GM19324 (cell line): ENCODE results near the gene NES.

ENCODE experiments used
- ATAC-seq: cut with Tn5 transposase; IDR thresholded peaks from one replicate; pipeline ENCODE4 v1.9.1; 2021; ENCODE audit warnings: mild to moderate bottlenecking, moderate library complexity; ENCODE audit not compliant: unreplicated experiment, low FRiP score

Gene NES

GRCh38 chr1:156676820-156677615 lies at the start of gene NES:
Gene NES (minus strand): TSS chr1:156677407. CDS start chr1:156677264, 143 bp downstream.
- ATAC-seq, result no peak

- no peak for ATAC-seq
Observed at GRCh38 chr1:156726549-156727226, 49.5 kb upstream of the NES start.

GRCh38 chr1:156725683-156726280 lies 48.6 kb upstream of the NES start:
- peak; percentile 26 for ATAC-seq

GRCh38 chr1:156721535-156721934 lies 44.3 kb upstream of the NES start:
- ATAC-seq, result no peak

GRCh38 chr1:156721131-156721530 lies 43.9 kb upstream of the NES start:
- no peak for ATAC-seq

- ATAC-seq, result no peak
Observed at GRCh38 chr1:156717351-156717750, 40.1 kb upstream of the NES start.

- ATAC-seq, result no peak
Observed at GRCh38 chr1:156714830-156715229, 37.6 kb upstream of the NES start.

GRCh38 chr1:156712626-156713025 lies 35.4 kb upstream of the NES start:
- no peak for ATAC-seq

GRCh38 chr1:156711011-156711817 lies 34.0 kb upstream of the NES start:
- ATAC-seq, result no peak

- no peak for ATAC-seq
Observed at GRCh38 chr1:156709757-156710489, 32.7 kb upstream of the NES start.

GRCh38 chr1:156709031-156709430 lies 31.8 kb upstream of the NES start:
- no peak for ATAC-seq

GRCh38 chr1:156708218-156708661 lies 31.0 kb upstream of the NES start:
- no peak for ATAC-seq

GRCh38 chr1:156707417-156708217 lies 30.4 kb upstream of the NES start:
- no peak for ATAC-seq

GRCh38 chr1:156706657-156707416 lies 29.6 kb upstream of the NES start:
- no peak for ATAC-seq

- ATAC-seq, result no peak
Observed at GRCh38 chr1:156705918-156706656, 28.9 kb upstream of the NES start.

GRCh38 chr1:156705321-156705917 lies 28.2 kb upstream of the NES start, which contains the start of gene CRABP2:
Gene CRABP2 (minus strand): TSS chr1:156705583. CDS start chr1:156705446, 137 bp downstream.
- ATAC-seq, result no peak

GRCh38 chr1:156704930-156705320 lies 27.7 kb upstream of the NES start:
- ATAC-seq, result no peak
